CD4-positive, alpha-beta T cell treated with Interferon alpha-2 for 1 hour (primary cell): Measurements from ENCODE around the gene PITX2.

ENCODE experiments used
- DNase-seq, 2 donors: peaks; one replicate each; pipeline ENCODE4 v3.0.0-alpha.2; 2020 to 2022

PITX2 gene

GRCh38 chr4:110622841-110623717 lies at the start of gene PITX2:
Gene PITX2, minus strand, starts transcription at chr4:110623077. Its CDS starts 617 bp downstream, at chr4:110622460.
- DNase-seq, result peak; percentile 16 to 24

- no peak for DNase-seq
Measured at GRCh38 chr4:110671679-110672078, 48.8 kb upstream of the PITX2 start.

DNA sequence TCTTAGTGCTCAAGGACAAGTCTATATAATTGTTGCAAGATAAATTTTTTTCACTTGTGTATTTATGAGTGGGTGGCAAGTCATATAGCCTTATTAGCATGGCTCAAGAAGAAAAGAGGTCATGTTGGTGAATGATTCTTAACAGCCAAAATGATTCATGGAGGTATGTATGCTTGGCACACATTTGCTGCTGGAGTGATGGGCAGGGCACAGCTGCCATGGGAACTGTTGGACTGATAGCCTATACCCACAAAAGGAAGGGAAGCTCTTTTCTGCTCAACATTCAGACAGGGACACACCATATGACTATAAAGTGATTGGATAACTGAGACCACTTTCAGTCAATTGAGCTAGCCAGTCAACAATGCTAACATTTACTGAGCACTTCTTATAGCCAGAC lies 46.8 kb upstream of the PITX2 start:
- no peak for DNase-seq

- DNase-seq, result no peak
Measured at GRCh38 chr4:110668463-110669235, 45.8 kb upstream of the PITX2 start.

DNA sequence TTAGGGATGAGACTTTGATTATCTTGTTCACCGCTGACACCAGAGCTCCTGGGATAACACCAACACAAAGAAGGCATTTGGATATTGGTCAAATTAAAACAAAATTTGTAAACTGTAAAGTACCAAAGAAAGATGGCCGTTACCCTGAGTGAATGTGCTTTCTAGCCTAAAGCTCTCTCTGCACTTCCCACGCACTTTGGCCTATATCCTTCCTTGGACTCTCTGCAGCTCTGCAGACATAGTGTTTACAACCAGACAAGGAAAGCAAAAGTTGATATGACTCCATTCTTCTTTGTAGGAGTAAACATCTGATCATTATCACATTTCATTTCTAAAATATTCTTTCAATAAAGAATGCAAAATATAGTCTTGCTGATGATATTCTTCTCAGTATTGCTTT lies 44.8 kb upstream of the PITX2 start:
- DNase-seq, result no peak

- no peak for DNase-seq
Measured at GRCh38 chr4:110666030-110666429, 43.2 kb upstream of the PITX2 start.

DNA sequence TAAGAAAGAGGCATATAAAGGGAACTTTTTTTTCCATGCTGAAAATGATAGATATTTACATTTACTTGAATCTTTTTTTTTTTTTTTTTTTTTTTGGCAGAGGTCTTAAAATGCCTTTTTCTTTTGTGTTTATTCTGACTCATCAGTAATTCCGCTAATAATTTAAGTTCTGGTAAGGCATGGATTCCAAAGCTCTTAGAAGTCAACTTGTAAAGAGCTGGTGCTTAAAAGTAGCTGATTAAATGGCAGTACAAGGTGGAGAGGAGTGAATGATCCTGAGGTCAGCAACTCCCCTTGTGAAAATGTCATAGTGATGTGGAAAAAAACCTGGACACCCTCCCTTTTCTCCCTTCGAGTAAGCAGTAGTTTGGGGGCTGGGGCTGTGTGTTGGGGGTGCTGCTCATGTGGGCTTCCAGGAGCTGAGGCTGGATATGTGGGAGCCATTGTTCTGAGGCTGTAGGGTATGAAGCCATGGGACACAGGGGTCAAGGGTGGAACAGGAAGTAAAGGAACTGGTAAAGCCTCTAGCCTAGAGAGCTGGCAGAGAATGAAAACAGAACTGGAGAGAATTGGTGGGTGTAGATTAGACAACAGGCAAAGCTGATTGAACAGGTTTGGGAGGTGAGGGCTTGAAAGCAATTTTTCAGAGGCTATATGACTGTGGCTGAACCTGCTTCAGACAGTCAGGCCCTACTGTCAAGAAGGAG lies 41.0 kb upstream of the PITX2 start:
- no peak for DNase-seq

DNA sequence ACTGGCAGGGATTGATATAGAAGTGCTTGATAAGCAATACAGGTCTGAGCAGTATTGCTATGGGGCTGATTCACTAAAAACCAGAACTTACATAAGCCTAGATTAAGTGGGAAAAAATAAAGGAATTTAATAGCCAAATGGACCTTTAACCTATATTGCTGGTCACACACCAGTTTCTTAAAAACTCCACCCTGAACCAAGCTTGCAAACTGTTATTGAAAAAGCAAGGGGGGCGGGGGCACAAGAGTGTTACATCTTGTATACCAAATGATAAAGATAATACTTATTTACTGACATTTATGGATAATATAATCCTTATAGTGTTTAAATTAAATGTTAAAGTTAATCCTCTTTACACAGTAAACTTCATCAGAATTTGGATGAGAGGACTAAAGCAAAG lies 40.3 kb upstream of the PITX2 start:
- DNase-seq, result no peak

GRCh38 chr4:110660755-110661154 lies 37.9 kb upstream of the PITX2 start:
- DNase-seq, result no peak

DNA sequence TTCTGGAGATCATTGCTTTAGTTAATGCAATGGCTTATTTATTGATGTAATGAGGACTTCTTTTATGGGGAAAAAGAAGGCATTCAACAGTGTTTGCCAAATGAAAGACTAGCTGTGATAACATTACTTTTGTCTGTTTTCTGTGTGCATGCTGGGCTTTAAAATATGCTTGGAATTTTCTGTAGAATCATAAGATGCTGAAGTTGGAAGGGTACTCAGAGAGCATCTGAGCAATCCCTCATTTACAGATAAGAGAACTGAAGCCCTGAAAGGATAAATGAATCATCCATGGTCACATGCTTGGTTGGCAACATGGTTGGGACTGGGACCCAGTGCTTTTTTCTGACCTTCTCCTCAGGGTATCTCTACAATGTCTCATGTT lies 31.4 kb upstream of the PITX2 start:
- DNase-seq, result no peak

- DNase-seq, result no peak
Measured at GRCh38 chr4:110653321-110654253, 30.7 kb upstream of the PITX2 start.

GRCh38 chr4:110644008-110644407 lies 21.1 kb upstream of the PITX2 start:
- DNase-seq, result no peak

GRCh38 chr4:110643096-110643495 lies 20.2 kb upstream of the PITX2 start:
- no peak for DNase-seq

GRCh38 chr4:110641218-110641617 lies 18.3 kb upstream of the PITX2 start:
- no peak for DNase-seq

DNA sequence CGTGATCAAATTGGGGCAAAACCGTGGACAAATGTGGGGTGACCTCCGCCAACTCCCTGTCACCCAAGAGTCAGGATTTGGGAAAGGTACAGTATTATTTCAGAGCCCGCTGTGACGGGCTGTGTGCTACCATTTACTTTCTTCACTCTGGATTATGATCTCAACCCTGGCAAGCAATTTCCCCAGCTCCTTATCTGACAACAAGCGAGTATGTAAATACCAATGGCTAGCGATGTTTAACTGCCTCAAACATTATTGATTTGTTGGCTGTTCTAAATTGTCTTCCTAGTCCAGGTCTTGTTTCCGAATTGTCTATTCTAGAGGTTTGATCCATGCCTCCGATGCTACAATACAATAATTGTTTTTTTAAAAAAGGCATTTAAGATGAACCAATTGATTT lies 17.7 kb upstream of the PITX2 start:
- no peak for DNase-seq

- no peak for DNase-seq
Measured at GRCh38 chr4:110639207-110640090, 16.6 kb upstream of the PITX2 start.

DNA sequence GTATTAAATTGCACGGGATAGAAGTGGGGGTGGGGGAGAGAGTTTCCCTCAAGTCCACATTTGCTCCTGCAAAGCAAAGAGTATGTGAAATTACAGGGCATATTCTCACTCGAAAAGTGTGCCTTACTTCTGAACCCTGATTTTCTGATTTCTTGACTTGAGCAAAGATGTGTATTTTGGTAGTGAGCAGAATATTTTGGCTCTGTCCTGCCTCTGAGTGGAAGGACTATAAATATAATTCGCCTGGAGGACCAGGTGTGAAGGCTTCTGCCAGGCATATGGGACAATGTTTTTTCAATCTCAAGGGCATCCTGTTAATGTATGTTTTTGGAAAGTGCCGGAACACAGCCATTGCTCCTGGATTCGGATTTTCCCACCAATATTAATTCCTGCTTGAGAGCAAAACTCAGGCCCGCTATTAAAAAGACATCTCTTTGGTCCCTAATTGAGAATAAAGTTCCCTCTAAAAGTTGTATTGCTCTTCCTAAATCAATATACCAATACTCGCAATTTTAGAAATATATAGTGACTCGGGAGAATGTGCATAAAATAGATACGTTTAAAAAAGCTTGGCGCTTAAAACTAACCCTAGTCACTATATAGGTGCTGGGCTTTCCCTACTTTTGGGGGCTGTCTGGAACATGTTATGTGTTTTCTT lies 15.3 kb upstream of the PITX2 start:
- no peak for DNase-seq

DNA sequence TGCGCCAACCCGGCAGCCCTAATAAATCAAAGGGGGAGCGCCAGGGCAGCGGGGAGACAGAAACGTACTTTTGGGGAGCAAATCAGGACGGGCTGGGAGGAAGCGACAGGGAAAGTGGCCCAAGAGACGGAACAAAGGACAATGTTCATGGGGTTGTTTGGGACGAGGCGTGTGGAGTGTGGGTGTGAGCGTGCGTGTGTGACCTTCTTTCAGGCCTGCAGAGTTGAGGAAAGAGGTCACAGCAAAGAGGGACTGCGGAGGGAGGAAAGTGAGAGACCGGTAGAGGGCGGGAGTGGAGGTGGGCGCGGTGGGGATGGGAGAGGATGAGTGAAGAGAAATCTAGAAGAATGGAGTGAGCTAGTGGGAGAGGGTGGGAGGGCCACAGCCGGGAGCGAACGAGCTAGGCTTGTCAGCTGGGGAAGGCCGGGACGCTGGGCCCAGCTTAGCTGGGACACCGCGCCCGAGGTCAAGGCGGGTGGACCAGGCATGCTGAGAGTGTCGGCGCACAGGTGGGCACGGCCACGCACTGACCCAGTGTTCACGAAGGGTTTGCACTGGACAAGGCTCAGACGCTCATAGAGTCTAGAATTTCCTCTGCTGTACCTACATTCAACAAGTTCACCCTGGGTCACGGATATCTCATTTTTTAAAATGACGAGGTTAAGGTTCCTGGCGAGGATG lies 14.7 kb upstream of the PITX2 start:
- DNase-seq, result no peak

GRCh38 chr4:110636680-110637407 lies 14.0 kb upstream of the PITX2 start:
- DNase-seq, result no peak
